Prostate gland (tissue), 2 donors: Measurements from ENCODE around the gene ING5. TPM values are rescaled to one million over a fixed set of nuclear protein-coding genes. Genes with fewer than 3 reads are reported as not detected.

Source experiments
- DNase-seq: peaks from one replicate; pipeline ENCODE4 v3.0.0-alpha.2; 2019; ENCODE audit warnings: low spot score
- H3K27ac ChIP-seq, 2 donors: fragments of 200-600 bp; sonication (generic); 2 replicates each; pipeline ENCODE4 v1.5.1; 2017 to 2019
- H3K27me3 ChIP-seq: fragments of 200-600 bp; sonication (generic); replicated peaks from 2 replicates; pipeline ENCODE4 v1.5.1; 2019; ENCODE audit not compliant: insufficient read depth
- H3K36me3 ChIP-seq, 2 donors: fragments of 200-600 bp; sonication (generic); 1 replicate in 1 of 2; 2 replicates in 1 of 2; pipeline versions ENCODE4 v1.5.1 to v1.8.1; 2017 to 2019
- H3K4me1 ChIP-seq: fragments of 200-600 bp; sonication (generic); replicated peaks from 2 replicates; pipeline ENCODE4 v1.5.1; 2019
- H3K4me3 ChIP-seq, 2 donors: fragments of 200-600 bp; sonication (generic); 2 replicates each; pipeline ENCODE4 v1.5.1; 2017 to 2019
- H3K9me3 ChIP-seq: fragments of 200-600 bp; sonication (generic); 2 replicates; pipeline ENCODE4 v1.5.1; 2017
- CTCF ChIP-seq, 4 experiments: fragments of 200-600 bp in 2 of 4; fragments of 450-650 bp in 2 of 4; sonication (generic) in 2 of 4; IDR thresholded peaks; 1 replicate in 3 of 4; 2 replicates in 1 of 4; pipeline ENCODE4 v1.5.1; 2016 to 2019; ENCODE audit warnings: antibody characterized with exemption in 4 of 4, mild to moderate bottlenecking in 2 of 4, moderate library complexity in 2 of 4
- POLR2A ChIP-seq: fragments of 450-650 bp; IDR thresholded peaks from one replicate; pipeline ENCODE4 v1.6.1; 2016; ENCODE audit warnings: antibody characterized with exemption, mild to moderate bottlenecking
- POLR2AphosphoS5 ChIP-seq: sonication (generic); formaldehyde crosslinking; IDR thresholded peaks from one replicate; pipeline ENCODE4 v1.6.1; 2017; ENCODE audit warnings: antibody characterized with exemption
- WGBS: methylation state at CpG from one replicate; pipeline ENCODE4 v1.1.5; 2018; 5-methylcytosine and 5-hydroxymethylcytosine counted together
- intact Hi-C: fragments of 100-400 bp; cut with DNase I; formaldehyde crosslinking; loops from one replicate; pipeline ENCODE4 v1.14.2; 2022
- total RNA-seq, 2 donors: library from RNA; depleted of rRNA; stranded (reverse); fragments of >200 nt; gene quantifications; one replicate each; pipeline ENCODE4 v1.1.0, GENCODE V29; 2016

Gene ING5
- total RNA-seq, 2 donors from 2014 or later, result 65.6 to 84.8 TPM

GRCh38 chr2:241668354-241668753 is 33.5 kb upstream of the ING5 start:
- Histone ChIP-seq H3K9me3 (no peaks in the 10 kb centered on the region), H3K4me1 (no peaks in the 10 kb centered on the region), H3K4me3 (no peak overlapping the region), H3K36me3 (peaks cover 0 to 15% of the 10 kb centered on the region in 2 donors), H3K27me3 (no peaks in the 10 kb centered on the region), H3K27ac (no peak overlapping the region)
- TF ChIP-seq CTCF (IDR thresholded peaks at IDR 0.05), result no peak
- TF ChIP-seq POLR2AphosphoS5, result no peak
- no peak for TF ChIP-seq POLR2A
- intact Hi-C loops, result no loop called here
- WGBS, result 91% methylated on average over 21 of the region's 21 CpGs
- no peak for DNase-seq

DNA sequence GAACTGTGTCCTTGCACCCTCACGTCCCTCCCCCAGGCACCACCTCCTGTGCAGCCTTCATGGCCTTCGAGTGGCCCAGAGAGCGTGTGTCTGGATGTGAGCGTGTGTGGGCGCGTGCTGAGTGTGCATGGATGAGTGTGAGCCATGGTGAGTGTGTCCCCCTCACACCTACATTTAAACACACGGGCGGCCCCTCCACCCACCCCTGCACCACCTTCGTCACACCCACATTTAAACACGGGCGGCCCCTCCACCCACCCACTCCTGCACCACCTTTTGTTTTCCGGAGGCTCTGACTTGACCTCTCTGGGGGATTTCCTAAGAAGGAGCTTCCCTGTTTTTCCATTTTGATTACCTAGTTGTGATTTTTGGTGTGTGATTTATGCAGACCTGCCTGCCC is 33.0 kb upstream of the ING5 start:
- Histone ChIP-seq H3K9me3 (no peaks in the 10 kb centered on the region), H3K4me1 (no peaks in the 10 kb centered on the region), H3K27me3 (no peaks in the 10 kb centered on the region), H3K36me3 (peaks cover 0 to 15% of the 10 kb centered on the region in 2 donors), H3K27ac (no peak overlapping the region), H3K4me3 (no peak overlapping the region)
- intact Hi-C loops, result no loop called here
- TF ChIP-seq CTCF (IDR thresholded peaks at IDR 0.05) (no peak), POLR2AphosphoS5 (no peak), POLR2A (no peak)
- WGBS, result 88% methylated on average over 12 of the region's 12 CpGs
- no peak for DNase-seq

DNA sequence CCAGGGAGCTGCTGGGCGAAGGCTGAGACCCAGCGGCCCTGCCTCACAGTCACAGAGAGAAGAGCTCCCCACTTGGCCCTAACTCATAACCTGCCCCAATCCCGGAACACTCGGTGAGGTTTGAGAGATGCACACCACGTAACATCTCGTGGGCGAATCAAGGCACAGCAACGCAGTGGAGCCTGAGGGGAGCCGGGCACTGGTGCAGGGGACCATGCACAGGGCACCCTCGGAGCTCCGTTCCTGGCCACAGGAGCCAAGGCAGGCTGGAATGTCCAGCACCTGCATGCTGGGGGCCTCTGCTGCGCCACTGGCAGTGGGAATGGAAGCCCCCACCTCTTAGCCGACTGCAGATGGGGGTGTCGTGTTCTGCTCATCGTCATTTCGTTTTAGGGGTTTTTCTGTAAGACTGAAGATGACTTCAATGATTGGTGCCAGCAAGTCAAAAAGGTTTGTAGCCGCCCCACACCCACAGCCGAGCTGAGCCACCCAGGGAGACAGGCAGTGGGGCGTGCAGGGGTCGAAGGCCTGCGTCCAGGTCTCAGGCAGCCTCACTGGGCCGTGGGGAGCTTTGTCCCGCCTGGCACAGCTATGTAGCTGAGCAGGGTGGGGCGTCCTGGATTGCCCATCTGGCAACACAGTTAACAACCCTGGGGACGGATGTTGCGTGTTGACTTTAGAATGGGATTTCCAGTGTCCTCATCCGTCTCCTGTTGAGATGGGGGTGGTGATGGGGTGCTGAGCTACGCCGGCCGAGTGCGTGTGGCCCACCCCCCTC is 31.3 kb upstream of the ING5 start:
- 86% methylated on average over 29 of the region's 31 CpGs for WGBS
- Histone ChIP-seq H3K9me3 (no peaks in the 10 kb centered on the region), H3K4me1 (no peaks in the 10 kb centered on the region), H3K27me3 (no peaks in the 10 kb centered on the region), H3K36me3 (peaks cover 0 to 15% of the 10 kb centered on the region in 2 donors), H3K27ac (no peak overlapping the region), H3K4me3 (no peak overlapping the region)
- DNase-seq, result no peak
- no peak for TF ChIP-seq CTCF (IDR thresholded peaks at IDR 0.05)
- TF ChIP-seq POLR2AphosphoS5, result no peak
- TF ChIP-seq POLR2A, result no peak
- intact Hi-C loops, result no loop called here

DNA sequence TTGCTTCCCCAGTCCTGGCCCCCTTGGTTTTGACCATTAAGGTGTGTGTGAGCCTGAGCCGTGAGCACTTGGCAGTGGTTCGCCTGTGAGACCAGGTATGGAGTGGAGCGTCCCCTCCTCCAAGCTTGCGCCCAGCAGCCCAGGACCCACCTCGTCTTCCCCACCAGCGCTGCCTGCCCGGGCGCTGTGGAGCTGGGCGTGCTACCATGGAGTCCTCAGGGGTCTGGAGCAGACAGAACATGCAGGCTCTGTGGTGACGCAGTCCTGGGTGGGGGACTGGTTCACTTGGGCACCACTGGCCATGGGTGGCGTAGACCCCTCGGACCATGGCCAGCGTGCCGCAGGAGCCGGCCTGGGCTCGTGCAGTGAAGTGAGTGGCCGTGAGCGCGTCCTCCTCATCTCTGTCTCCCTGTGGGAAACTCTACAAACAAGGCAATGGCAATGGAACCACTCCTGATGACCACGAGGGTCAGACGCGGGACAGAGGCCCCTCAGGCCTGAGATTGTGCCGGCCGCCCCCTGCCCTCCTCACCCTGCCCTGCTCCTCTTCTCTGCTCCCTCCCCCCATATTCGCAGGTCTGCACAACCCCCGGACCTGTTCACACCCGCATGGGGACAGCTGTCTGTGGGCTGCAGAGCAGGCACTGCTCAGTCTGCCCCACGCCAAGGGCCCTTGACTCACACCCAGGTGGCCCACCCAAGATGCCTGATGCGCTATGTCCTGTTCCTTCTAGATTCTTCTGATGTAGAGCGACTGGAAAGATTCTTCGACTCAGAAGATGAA is 30.2 kb upstream of the ING5 start:
- DNase-seq, result no peak
- TF ChIP-seq POLR2A, result no peak
- TF ChIP-seq CTCF (IDR thresholded peaks at IDR 0.05), result no peak
- no peak for TF ChIP-seq POLR2AphosphoS5
- no peaks in the 10 kb centered on the region for H3K9me3 ChIP-seq
- intact Hi-C loops, result no loop called here
- H3K4me3 ChIP-seq, result no peak overlapping the region
- 92% methylated on average over 30 of the region's 31 CpGs for WGBS
- no peaks in the 10 kb centered on the region for H3K4me1 ChIP-seq
- no peak overlapping the region for H3K27ac ChIP-seq
- peaks cover 0 to 13% of the 10 kb centered on the region in 2 donors for H3K36me3 ChIP-seq
- no peaks in the 10 kb centered on the region for H3K27me3 ChIP-seq
